ENCODE results near the gene SEC14L1.

SEC14L1 gene

GRCh38 chr17:77211681-77212080 is 70.9 kb downstream of the SEC14L1 start:
- H3K4me3 ChIP-seq (replicated peaks; ENCODE audit: low read depth, low read length), result no peak overlapping the region
- no peak for DNase-seq (ENCODE audit: extremely low read depth, low read depth)
- no peak for TF ChIP-seq CTCF (IDR thresholded peaks at IDR 0.05; ENCODE audit: low read depth, low read length, missing control alignments)

GRCh38 chr17:77212081-77212832 is 71.5 kb downstream of the SEC14L1 start:
- H3K4me3 ChIP-seq (replicated peaks; ENCODE audit: low read depth, low read length), result no peak overlapping the region
- no peak for TF ChIP-seq CTCF (IDR thresholded peaks at IDR 0.05; ENCODE audit: low read depth, low read length, missing control alignments)
- DNase-seq (ENCODE audit: extremely low read depth, low read depth), result no peak

- DNase-seq (ENCODE audit: extremely low read depth, low read depth), result no peak
- TF ChIP-seq CTCF (IDR thresholded peaks at IDR 0.05; ENCODE audit: low read depth, low read length, missing control alignments), result no peak
- no peak overlapping the region for H3K4me3 ChIP-seq (replicated peaks; ENCODE audit: low read depth, low read length)
Observed at GRCh38 chr17:77212833-77213777, 72.3 kb downstream of the SEC14L1 start.

GRCh38 chr17:77213778-77214132 is 73.0 kb downstream of the SEC14L1 start:
- no peak overlapping the region for H3K4me3 ChIP-seq (replicated peaks; ENCODE audit: low read depth, low read length)
- no peak for DNase-seq (ENCODE audit: extremely low read depth, low read depth)
- TF ChIP-seq CTCF (IDR thresholded peaks at IDR 0.05; ENCODE audit: low read depth, low read length, missing control alignments), result no peak

- no peak for DNase-seq (ENCODE audit: extremely low read depth, low read depth)
- no peak overlapping the region for H3K4me3 ChIP-seq (replicated peaks; ENCODE audit: low read depth, low read length)
- no peak for TF ChIP-seq CTCF (IDR thresholded peaks at IDR 0.05; ENCODE audit: low read depth, low read length, missing control alignments)
Observed at GRCh38 chr17:77214328-77214727, 73.6 kb downstream of the SEC14L1 start.

- H3K4me3 ChIP-seq (replicated peaks; ENCODE audit: low read depth, low read length), result no peak overlapping the region
- DNase-seq (ENCODE audit: extremely low read depth, low read depth), result no peak
- peak; percentile 56 for TF ChIP-seq CTCF (IDR thresholded peaks at IDR 0.05; ENCODE audit: low read depth, low read length, missing control alignments)
Observed at GRCh38 chr17:77214743-77215142, 74.0 kb downstream of the SEC14L1 start.

All from HFF-Myc (cell line).